Measurements from ENCODE around the gene GRIN2B.

DNA sequence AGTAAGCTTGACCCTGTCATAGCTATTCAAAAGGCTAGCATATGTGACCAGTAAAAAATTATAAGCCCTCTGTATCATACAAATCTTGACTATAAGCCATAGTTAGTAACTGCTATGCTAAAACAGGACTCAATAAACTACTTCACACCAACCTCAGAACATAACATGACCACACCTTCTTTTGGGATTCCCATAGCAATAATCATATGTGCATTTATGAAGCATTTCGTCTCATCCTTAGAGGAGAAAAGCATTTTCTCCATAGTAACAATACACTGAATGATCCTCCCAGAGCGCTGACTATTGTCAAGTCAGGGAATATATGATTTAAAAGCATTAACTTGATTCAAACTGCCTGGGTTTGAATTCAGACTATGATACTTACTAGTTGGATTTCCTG lies 46.2 kb downstream of the GRIN2B start:
- TF ChIP-seq, protein P1, sequence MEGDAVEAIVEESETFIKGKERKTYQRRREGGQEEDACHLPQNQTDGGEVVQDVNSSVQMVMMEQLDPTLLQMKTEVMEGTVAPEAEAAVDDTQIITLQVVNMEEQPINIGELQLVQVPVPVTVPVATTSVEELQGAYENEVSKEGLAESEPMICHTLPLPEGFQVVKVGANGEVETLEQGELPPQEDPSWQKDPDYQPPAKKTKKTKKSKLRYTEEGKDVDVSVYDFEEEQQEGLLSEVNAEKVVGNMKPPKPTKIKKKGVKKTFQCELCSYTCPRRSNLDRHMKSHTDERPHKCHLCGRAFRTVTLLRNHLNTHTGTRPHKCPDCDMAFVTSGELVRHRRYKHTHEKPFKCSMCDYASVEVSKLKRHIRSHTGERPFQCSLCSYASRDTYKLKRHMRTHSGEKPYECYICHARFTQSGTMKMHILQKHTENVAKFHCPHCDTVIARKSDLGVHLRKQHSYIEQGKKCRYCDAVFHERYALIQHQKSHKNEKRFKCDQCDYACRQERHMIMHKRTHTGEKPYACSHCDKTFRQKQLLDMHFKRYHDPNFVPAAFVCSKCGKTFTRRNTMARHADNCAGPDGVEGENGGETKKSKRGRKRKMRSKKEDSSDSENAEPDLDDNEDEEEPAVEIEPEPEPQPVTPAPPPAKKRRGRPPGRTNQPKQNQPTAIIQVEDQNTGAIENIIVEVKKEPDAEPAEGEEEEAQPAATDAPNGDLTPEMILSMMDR (IDR thresholded peaks at IDR 0.05): no peak
- TF ChIP-seq POLR2A (IDR thresholded peaks at IDR 0.05) (no peak), EP300 (IDR thresholded peaks at IDR 0.05) (no peak)

Measured in sigmoid colon (tissue), 4 donors.